HG03103 (cell line): ENCODE measurements around the gene VAV3.
"Not testable (repeated sequence)": the region's sequence is repeated elsewhere in the genome, so short reads cannot be mapped to it uniquely, and the experiment has no call there.

Experiments used
- ATAC-seq: cut with Tn5 transposase; IDR thresholded peaks from one replicate; pipeline ENCODE4 v1.9.1; 2021; ENCODE audit warnings: low read depth; ENCODE audit not compliant: unreplicated experiment

The VAV3 gene

DNA sequence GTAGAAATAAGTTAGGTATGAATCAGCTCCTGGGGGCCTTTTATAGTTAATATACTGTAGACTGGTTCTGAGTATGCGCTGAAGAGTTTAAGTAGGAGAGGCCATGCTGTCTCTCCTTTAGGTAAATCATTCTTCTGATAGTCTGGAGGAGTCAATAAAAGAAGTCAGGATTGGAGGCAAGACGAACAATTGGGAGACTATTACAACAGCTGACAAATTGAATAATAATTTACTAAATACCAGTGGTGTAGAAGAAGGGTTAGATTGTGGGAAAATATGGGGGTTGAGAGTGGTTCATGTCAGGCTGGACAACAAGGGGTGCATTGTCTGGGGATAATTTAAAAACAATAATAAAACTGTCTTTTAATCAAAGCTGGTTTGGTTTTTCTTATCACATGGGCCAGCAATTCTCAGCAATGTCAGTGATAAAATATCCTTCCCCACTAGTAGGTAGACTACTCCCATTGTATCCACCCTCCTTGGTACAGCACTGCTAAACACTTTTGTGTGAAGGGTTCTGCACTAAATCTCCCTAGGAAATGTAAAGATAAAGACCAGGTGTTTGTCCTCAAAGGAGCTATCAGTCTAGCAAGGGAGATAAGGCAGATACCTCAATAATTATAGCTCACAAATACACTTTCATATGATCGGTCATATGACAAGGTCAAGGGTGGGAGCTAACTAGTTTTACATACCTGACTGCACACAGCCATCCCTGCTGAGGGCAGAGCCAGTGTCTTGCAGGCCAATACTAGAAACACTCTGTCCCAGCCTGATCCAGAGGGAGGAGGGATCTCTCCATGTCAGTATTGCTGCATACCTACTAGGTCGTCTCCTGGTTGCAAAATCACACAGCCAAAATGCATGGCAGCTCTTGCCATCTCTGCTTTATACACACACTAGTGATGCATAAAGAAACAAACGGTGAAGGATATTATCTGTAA is 299.7 kb downstream of the VAV3 start:
- no peak for ATAC-seq

DNA sequence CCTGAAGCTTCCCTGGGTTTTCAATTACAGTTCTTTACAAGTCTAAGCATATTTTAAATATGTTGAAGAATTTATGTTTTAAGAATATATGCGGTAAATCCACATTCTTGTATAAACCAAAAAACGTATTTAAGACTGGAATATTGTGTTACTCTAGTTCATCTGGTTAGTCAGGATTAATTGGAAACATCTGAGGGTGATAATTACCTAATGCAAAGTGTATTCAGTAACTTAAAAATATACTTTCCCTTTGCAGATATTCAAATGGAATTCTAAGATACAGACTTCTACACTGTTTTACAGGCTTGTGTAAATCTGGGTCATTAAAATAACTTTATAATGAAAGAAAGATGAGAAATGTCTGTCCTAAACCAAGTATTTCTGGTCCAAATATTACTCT is 302.0 kb downstream of the VAV3 start:
- no peak for ATAC-seq

DNA sequence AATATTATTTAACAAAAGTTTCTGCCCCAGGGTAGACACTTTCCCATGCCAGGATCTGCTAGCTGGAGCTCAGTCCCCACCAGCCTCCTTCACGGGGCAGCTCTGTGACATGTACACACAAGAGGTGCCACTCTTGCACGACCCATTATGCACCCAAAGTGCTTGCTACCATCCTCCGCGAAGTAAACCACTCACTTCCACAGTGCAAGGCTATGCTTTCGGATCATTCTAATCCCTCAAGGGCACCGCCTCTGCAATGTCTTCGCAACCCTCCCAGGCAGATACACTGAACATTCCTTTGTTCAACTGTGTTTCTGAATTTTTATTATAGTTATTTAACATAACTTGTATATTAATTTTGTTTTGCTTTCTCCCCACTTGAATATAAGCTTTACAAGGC is 303.8 kb downstream of the VAV3 start:
- ATAC-seq: no peak

DNA sequence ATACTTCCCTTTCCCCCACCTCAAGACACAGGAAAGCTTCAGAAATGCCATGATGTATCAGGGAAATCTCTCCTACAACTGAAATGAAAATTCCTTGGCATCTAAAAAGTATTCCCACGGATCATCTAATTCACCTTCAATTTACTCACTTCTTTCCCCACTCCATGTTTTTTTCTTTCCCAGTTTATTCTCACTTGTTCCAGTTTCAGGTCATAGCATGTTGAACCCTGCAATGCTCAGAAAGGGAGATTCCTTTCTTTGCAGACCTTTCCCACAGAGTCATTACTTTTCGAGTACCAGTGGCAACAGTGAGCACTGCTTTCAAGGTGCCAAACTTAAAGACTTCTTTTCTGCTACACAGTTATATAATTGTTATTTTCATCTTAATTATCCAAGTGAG is 305.0 kb downstream of the VAV3 start:
- ATAC-seq: no peak

DNA sequence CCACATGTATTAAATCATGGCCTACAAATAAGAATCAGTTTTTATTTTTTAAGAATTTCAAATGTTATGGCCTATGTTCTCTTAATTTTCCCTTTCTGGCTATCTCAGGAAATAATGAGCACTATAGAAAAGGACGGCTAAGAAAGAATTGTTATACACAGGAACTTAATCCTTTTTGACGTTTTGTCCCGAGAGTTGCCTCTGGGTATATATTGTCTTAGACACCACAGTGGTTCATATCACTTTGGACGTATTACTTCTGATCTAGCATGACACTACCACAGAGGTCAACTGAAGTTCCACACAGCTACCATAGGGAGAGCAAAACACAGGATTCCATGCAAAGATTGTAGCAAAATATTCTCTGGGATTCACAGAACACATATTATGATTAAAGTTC is 307.6 kb downstream of the VAV3 start:
- no peak for ATAC-seq

DNA sequence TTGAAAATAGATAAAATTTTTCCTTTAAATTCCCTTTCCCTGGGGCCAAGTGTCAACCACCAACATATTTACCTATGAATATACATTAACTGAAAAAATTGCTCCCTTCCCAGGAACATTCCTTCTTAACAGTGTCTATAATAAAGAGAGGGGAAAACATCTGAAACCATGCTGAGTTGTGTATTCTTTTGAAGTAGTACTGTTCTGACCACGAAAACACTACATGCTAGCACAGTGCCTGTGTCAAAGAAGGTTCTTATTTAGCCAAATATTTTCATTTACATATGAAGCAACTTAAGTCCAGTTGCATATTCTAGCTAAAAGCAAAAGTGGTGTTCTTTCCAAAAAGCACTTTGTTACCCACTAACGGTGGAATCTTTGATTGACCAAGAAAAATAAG is 311.2 kb downstream of the VAV3 start:
- no peak for ATAC-seq

DNA sequence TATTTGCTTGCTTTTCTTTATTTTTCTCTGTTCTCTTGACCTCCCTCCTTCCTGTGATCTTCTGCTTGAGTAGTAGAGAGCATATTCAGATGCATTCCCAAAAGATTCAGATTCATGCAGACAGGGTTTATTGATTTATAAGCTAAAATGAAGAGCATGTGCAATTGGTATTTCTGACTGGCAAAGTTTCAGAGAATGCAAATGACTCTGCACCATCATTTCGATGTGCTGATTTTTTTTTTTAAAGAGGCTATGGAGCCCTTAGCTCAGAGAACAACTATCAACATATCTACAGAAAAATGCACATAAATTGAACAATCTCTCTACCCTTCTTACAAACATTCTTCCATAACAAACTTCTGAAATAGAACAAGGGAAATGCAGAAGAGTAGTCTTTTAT is 312.0 kb downstream of the VAV3 start:
- ATAC-seq: no peak

DNA sequence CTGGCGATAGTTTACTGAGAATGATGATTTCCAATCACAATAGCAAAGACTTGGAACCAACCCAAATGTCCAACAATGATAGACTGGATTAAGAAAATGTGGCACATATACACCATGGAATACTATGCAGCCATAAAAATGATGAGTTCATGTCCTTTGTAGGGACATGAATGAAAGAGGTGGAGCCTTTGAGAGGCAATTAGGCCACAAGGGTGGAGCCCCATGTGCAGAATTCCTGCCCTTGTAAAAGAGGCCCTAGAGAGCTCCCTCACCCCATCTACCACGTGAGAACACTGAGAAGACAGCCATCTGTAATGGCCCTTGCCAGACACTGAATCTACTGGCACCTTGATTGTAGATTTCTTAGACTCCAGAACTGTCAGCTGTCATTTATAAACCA is 314.2 kb downstream of the VAV3 start:
- ATAC-seq: not testable (repeated sequence)

DNA sequence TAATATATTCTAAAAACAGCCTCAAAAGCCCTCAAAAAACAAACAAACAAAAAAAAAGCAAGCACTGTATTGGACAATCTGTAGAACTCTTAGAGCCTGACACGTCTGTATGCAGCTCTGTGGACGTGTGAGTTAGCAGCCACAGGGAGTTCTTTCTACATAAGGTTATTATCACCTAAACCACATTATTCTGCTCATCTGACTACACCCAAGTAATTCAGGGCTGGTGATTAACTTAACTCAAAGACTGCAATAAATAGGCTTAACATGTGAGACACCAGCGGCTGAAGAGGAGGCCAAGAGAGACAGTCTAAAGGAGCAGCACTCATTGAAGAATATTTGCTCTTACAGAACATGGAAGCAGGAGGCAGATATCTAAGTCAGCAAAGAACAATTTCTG is 316.0 kb downstream of the VAV3 start:
- no peak for ATAC-seq

DNA sequence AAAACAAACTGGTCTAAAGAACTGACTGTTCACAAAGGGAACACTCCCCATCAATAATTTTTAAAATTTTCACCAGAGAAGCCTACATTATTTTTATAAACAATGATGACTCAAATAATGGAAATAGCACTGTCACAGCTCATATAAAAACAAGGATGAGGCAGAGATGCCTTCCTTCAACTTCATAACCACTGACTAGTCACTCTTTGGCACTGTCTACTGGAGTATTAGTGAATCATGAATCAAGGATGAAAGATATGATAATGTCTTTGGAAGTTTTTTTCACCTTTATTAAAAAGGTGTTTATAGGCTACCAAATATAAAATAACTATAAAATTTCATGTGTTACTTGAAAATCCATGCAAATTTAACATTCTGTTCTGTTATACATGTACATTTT is 316.9 kb downstream of the VAV3 start:
- ATAC-seq: no peak

DNA sequence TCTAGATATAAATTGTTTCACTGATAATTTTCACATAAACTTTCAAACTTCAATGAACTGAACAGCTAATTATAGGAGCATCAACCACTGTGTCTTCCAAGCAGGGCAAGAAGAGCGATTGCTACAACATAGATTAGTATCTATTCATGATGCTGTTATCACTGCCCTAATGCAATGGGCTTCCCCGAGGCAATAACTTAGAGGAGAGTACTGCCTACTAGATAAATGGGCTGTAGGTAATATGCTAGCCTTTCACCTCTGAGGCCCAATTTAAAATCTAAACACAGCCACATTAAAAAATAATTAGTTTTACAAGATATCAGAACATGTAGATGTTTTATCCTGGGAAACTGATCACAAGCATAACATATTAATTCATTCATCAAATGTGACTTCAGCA is 318.0 kb downstream of the VAV3 start:
- no peak for ATAC-seq

DNA sequence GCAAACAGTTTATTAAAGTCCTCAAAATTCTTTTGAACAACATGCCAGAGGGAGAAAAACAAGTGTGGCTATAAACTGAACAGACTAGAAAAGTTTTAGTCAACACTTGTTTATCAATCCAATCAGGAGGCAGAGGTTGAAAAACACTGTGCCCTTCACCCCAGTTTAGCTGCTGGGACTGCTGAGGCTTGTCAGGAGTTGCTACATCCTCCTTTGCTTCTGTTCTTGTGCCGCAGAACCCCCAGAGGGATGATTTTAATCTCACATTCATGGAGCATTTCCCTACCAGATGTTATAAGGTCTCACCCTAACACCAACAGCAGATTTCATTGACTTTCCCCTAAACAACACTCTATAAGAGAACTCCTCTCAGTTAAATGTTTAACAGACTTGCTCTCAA is 321.2 kb downstream of the VAV3 start:
- no peak for ATAC-seq

DNA sequence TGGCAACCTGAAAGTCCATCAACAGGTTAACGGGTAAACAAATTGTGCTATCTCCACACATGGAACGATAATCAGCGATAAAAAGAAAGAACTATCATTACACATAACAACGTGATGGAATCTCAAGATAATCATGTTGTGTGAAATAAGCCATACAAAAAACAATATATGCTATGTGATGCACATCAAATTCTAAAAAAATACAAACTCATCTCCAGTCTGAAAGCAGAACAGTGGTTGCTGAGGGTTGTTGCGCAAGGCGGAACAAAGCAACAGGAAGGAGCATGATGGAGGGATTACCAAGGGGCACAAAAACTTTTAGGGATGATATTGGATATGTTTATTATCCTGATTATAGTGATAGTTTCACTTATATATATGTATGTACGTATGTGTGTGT is 324.8 kb downstream of the VAV3 start:
- ATAC-seq: no peak

DNA sequence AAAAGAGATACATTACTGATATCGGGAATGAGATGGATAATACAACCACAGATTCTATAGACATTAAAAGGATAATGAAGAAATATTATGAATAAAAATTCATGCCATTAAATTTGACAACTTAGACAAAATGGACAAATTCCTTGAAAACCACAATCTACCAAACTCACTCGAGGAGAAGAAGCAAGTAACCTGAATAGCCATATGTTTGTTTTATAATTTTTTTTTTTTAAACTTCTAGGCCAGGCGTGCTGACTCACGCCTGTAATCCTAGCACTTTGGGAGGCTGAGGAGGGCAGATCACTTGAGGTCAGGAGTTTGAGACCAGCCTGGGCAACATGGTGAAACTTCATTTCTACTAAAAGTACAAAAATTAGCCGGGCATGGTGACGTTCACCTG is 327.9 kb downstream of the VAV3 start:
- no peak for ATAC-seq

DNA sequence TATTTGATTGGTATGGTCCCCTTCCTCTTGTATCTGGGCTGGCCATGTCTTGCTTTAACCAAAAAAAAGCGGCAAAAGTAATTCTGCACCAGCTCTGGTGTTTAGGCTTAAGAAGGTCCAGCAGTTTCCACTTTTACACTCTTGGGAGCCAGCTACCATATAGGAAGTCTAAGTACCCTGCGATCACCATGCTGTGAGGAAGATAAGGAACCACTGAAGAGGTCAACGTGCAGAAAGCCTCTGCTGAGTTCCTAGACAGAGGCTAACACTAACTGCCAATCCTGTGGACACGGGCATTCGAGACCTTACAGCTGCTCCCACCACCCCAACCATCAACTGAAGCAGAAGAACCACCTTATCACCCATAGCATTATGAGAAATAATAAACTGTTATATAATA is 331.4 kb downstream of the VAV3 start:
- no peak for ATAC-seq

DNA sequence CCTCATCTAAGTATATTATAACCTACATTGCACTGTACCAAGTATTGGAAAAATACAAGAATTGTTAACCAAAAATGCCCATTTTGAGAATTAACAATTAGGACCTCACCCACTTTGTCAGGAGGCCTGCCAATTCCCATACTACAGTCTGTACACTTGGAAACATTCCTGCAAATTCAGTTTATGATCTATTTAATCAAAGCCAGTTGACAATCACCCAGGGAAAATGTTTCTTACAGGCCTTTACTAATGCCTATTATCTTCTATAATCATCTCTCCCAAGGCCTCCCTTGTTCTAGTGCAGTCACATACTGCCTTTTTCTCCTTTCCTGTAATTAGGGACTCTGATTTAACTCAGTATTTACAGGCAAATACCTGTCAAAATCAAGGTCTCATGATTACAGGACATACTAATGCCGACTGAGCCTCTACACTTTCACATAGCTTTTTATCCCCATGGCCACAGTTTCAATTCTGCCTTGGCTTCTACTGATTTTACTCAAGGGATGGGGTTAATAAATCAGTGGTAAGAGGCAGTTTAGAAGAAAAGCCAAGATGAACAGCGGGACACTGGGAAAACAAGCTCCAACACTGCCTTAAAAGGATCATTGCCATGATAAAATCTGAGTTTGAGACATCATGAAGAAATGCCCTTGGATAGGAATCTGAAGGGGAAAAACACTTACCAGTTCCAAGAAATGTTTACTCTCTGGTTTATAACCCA is 338.7 kb downstream of the VAV3 start:
- no peak for ATAC-seq

DNA sequence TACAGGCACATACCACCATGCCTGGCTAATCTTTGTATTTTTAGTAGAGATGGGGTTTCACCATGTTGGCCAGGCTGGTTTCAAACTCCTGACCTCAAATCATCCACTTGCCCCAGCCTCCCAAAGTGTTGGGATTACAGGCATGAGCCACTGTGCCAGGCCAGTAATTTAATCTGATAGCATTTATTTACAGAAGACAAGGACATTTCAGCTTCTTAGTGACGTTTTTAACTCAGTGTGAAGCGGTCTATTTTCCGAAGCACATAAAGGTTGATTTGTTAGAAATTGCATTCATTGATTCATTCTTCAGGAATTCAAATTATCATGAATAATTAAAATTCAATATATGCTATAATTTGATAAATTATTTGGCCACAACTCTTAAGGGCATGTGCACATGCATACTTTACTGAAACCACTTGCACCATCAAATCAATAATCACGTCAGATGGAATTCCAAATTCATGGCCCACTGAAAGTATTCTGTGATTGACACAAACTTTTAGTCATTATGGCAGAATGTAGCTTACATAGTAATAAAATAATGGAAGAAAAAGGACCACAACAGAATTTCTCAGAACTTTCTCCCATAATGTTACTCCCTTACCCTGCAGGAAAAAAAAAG is 339.5 kb downstream of the VAV3 start:
- ATAC-seq: no peak

DNA sequence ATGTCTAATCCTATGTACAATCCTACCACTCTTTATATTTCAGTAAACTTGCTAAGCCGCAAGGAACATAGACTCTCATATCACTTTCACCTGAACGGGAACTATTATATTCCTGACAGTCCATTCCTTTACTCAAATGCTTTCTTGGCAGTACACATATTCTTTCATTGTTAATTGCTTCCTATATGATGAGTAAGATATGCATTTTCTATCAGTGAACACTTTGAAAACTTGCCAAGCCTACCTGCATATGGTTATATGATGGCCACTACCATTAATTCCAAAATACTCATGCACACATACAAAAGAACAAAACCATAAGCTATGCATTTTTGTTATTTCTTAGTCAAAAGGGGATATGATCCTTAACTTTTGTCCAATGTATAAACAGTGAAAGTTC is 341.5 kb downstream of the VAV3 start:
- no peak for ATAC-seq

DNA sequence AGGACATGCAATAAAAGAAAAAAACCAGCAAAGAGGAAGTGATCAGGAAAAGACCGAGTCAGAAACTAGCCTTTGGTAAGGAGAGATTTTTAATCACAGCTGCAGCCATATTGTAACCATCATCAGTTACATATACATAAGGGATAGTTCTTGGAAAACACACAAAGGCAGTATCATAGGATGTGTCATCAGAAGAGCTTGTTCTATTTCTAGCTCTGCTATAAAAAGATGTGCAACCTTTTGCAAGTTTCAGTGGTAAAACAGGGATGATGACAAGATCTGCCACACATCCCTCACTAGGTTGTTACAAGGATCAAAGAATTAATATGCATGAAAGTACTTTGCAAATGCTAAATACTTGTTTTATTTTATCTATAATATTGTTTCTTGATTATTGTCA is 342.0 kb downstream of the VAV3 start:
- no peak for ATAC-seq

DNA sequence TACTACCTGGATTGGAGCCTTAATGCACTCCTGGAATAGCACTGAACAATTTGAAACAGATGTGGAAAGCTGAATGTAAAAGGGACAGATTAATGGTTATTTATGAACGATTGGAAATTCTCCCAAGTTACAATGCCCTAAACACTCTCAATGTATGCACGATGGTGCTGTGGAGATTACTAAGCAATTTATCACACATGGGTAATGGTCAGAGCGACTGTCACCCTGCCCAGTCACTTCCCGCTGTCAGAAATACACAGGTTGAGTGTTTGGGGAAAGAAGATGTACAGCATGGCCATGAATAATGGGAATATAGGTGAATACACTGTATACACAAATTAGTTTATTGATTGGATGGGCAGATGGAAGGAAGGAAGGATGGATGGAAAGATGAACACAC is 342.4 kb downstream of the VAV3 start:
- no peak for ATAC-seq

DNA sequence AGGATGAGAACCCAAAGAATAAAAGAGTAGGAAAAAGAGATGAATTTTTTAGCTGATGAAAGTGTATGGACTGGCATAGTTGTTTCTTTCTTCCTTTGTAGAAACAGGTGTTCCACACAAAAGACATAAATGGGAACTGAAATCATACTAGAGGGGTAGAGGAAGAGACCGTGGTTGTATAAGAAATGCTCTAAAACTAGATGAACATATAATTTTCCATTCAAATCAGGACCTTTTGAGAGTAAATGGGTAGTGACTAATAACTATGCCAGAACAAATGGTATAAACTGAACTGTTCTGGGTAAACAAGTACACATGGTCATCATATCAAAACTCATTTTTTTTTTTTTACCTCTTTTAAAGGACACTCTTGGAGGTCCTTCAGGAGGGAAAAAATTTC is 344.2 kb downstream of the VAV3 start:
- ATAC-seq: peak; percentile 48

DNA sequence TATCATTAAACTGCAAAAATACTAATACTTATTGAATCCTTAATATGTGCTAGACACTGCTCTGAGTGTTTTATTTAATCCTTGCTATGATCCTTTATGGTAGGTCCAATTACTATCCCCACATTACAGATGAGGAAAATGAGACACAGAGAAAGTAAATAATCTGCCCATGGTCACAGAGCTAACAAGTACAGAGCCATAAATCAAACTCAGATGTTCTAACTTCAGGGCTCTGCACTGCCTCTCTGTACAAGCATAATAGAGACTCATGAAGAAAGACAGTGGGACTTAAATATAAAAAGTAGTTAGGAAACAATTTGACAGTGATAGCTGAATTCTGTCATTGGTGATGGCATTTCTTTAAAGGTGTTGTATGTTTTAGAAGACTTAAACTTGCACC is 346.4 kb downstream of the VAV3 start:
- no peak for ATAC-seq
